Natural killer cell treated with Interleukin-12 subunit alpha and Interleukin-12 subunit beta and Interleukin-15 and Interleukin-18, amount 100 ng/mL, for 72 hours (primary cell): ENCODE results near the gene TBC1D5. TPM values are rescaled to one million over a fixed set of nuclear protein-coding genes. Genes with fewer than 3 reads are reported as not detected.

Source experiments
- ATAC-seq, 2 donors: fragments of 150-1000 bp; cut with Tn5 transposase in 1 of 2; sonication (Bioruptor Pico), chemical (Tn5 transposase) in 1 of 2; 2 replicates each; pipeline ENCODE4 v1.10.0; 2021
- DNase-seq: peaks from one replicate; pipeline ENCODE4 v3.0.0; 2022; ENCODE audit warnings: low spot score
- H3K27ac Mint-ChIP-seq, 2 donors: 1 replicate in 1 of 2; 2 replicates in 1 of 2; pipeline ENCODE4 v1.8.0; 2022; ENCODE audit warnings: mixed read lengths in 2 of 2, mild to moderate bottlenecking in 1 of 2, moderate library complexity in 1 of 2
- H3K27me3 Mint-ChIP-seq, 2 donors: 1 replicate in 1 of 2; 2 replicates in 1 of 2; pipeline ENCODE4 v1.8.0; 2022; ENCODE audit warnings: mixed read lengths in 2 of 2
- H3K36me3 Mint-ChIP-seq: one replicate; pipeline ENCODE4 v1.8.0; 2022; ENCODE audit warnings: mixed read lengths
- H3K4me1 Mint-ChIP-seq, 2 donors: 1 replicate in 1 of 2; 2 replicates in 1 of 2; pipeline ENCODE4 v1.8.0; 2022; ENCODE audit warnings: low read depth in 2 of 2, mixed read lengths in 2 of 2, mild to moderate bottlenecking in 1 of 2
- H3K4me3 Mint-ChIP-seq: one replicate; pipeline ENCODE4 v1.8.0; 2022; ENCODE audit warnings: mixed read lengths
- H3K9me3 Mint-ChIP-seq: 2 replicates; pipeline ENCODE4 v1.8.0; 2022; ENCODE audit warnings: mixed read lengths
- total RNA-seq, 2 donors: library from RNA; stranded (reverse); gene quantifications; one replicate each; pipeline ENCODE4 v1.2.3, GENCODE V29; 2022

The TBC1D5 gene
- total RNA-seq, 2 donors from 2014 or later, result 43.4 to 51.6 TPM

- Mint-ChIP-seq H3K27me3 (peaks cover 2 to 6% of the 10 kb centered on the region in 2 donors), H3K4me3 (no peak overlapping the region), H3K27ac (no peak overlapping the region), H3K4me1 (peaks cover 14 to 21% of the 10 kb centered on the region in 2 donors), H3K36me3 (peaks cover 7% of the 10 kb centered on the region), H3K9me3 (no peaks in the 10 kb centered on the region)
- DNase-seq (no peak), ATAC-seq (no peak)
These were observed 554.1 kb downstream of the TBC1D5 start for GRCh38 chr3:17188378-17188777.

- H3K4me3 Mint-ChIP-seq, result no peak overlapping the region
- no peaks in the 10 kb centered on the region for H3K9me3 Mint-ChIP-seq
- DNase-seq, result no peak
- H3K36me3 Mint-ChIP-seq, result peaks cover 8% of the 10 kb centered on the region
- H3K4me1 Mint-ChIP-seq, result peaks cover 19 to 28% of the 10 kb centered on the region in 2 donors
- H3K27me3 Mint-ChIP-seq, result peaks cover 2 to 6% of the 10 kb centered on the region in 2 donors
- ATAC-seq, result peak in 1 of 2 donors; percentile 31
- peak overlapping the region in 1 of 2 donors; percentile 32 for H3K27ac Mint-ChIP-seq
These were observed 554.7 kb downstream of the TBC1D5 start for GRCh38 chr3:17187589-17188184.

- Mint-ChIP-seq H3K27me3 (peaks cover 6 to 8% of the 10 kb centered on the region in 2 donors), H3K4me1 (peaks cover 22 to 23% of the 10 kb centered on the region in 2 donors), H3K4me3 (peak overlapping the region; percentile 60), H3K27ac (peak overlapping the region in 1 of 2 donors; percentile 47), H3K9me3 (no peaks in the 10 kb centered on the region), H3K36me3 (peaks cover 8% of the 10 kb centered on the region)
- DNase-seq, result no peak
- peak; percentile 75 to 87 for ATAC-seq
These were observed 558.4 kb downstream of the TBC1D5 start for GRCh38 chr3:17183951-17184550.

- H3K36me3 Mint-ChIP-seq, result peaks cover 8% of the 10 kb centered on the region
- peak overlapping the region in 1 of 2 donors; percentile 41 for H3K27ac Mint-ChIP-seq
- H3K27me3 Mint-ChIP-seq, result peaks cover 6 to 8% of the 10 kb centered on the region in 2 donors
- H3K4me3 Mint-ChIP-seq, result peak overlapping the region; percentile 63
- DNase-seq (no peak), ATAC-seq (no peak)
- no peaks in the 10 kb centered on the region for H3K9me3 Mint-ChIP-seq
- peaks cover 22 to 23% of the 10 kb centered on the region in 2 donors for H3K4me1 Mint-ChIP-seq
These were observed 560.3 kb downstream of the TBC1D5 start for GRCh38 chr3:17182166-17182565.

GRCh38 chr3:17181413-17181907 is 561.0 kb downstream of the TBC1D5 start:
- H3K36me3 Mint-ChIP-seq, result peaks cover 8% of the 10 kb centered on the region
- no peak overlapping the region for H3K27ac Mint-ChIP-seq
- H3K4me3 Mint-ChIP-seq, result no peak overlapping the region
- DNase-seq, result no peak
- no peaks in the 10 kb centered on the region for H3K9me3 Mint-ChIP-seq
- H3K4me1 Mint-ChIP-seq, result peaks cover 22 to 23% of the 10 kb centered on the region in 2 donors
- no peak for ATAC-seq
- peaks cover 6 to 8% of the 10 kb centered on the region in 2 donors for H3K27me3 Mint-ChIP-seq

- Mint-ChIP-seq H3K4me1 (peaks cover 22 to 23% of the 10 kb centered on the region in 2 donors), H3K36me3 (peaks cover 8% of the 10 kb centered on the region), H3K4me3 (no peak overlapping the region), H3K27ac (no peak overlapping the region), H3K27me3 (peaks cover 6 to 10% of the 10 kb centered on the region in 2 donors), H3K9me3 (no peaks in the 10 kb centered on the region)
- DNase-seq (no peak), ATAC-seq (no peak)
These were observed 562.8 kb downstream of the TBC1D5 start for GRCh38 chr3:17179381-17180205.

- DNase-seq (no peak), ATAC-seq (no peak)
- no peaks in the 10 kb centered on the region for H3K9me3 Mint-ChIP-seq
- H3K36me3 Mint-ChIP-seq, result no peaks in the 10 kb centered on the region
- peaks cover under 1 to 6% of the 10 kb centered on the region in 2 donors for H3K4me1 Mint-ChIP-seq
- no peak overlapping the region for H3K27ac Mint-ChIP-seq
- H3K27me3 Mint-ChIP-seq, result peaks cover 0 to 8% of the 10 kb centered on the region in 2 donors
- H3K4me3 Mint-ChIP-seq, result no peak overlapping the region
These were observed 565.7 kb downstream of the TBC1D5 start for GRCh38 chr3:17176757-17177156.

GRCh38 chr3:17175187-17175807 is 567.1 kb downstream of the TBC1D5 start:
- H3K27ac Mint-ChIP-seq, result no peak overlapping the region
- H3K9me3 Mint-ChIP-seq, result no peaks in the 10 kb centered on the region
- peaks cover 0 to 6% of the 10 kb centered on the region in 2 donors for H3K27me3 Mint-ChIP-seq
- ATAC-seq, result no peak
- no peaks in the 10 kb centered on the region for H3K36me3 Mint-ChIP-seq
- H3K4me3 Mint-ChIP-seq, result no peak overlapping the region
- peaks cover 0 to 3% of the 10 kb centered on the region in 2 donors for H3K4me1 Mint-ChIP-seq
- DNase-seq, result no peak

- H3K4me1 Mint-ChIP-seq, result peaks cover 0 to under 1% of the 10 kb centered on the region in 2 donors
- H3K9me3 Mint-ChIP-seq, result no peaks in the 10 kb centered on the region
- no peaks in the 10 kb centered on the region for H3K36me3 Mint-ChIP-seq
- no peak for DNase-seq
- H3K27ac Mint-ChIP-seq, result no peak overlapping the region
- no peak for ATAC-seq
- no peak overlapping the region for H3K4me3 Mint-ChIP-seq
- no peaks in the 10 kb centered on the region for H3K27me3 Mint-ChIP-seq
These were observed 576.1 kb downstream of the TBC1D5 start for GRCh38 chr3:17166369-17166768.

- no peak overlapping the region for H3K27ac Mint-ChIP-seq
- H3K9me3 Mint-ChIP-seq, result no peaks in the 10 kb centered on the region
- no peaks in the 10 kb centered on the region for H3K36me3 Mint-ChIP-seq
- DNase-seq, result no peak
- no peak overlapping the region for H3K4me3 Mint-ChIP-seq
- H3K27me3 Mint-ChIP-seq, result peaks cover 0 to 3% of the 10 kb centered on the region in 2 donors
- no peak for ATAC-seq
- H3K4me1 Mint-ChIP-seq, result peaks cover 0 to 2% of the 10 kb centered on the region in 2 donors
These were observed 580.3 kb downstream of the TBC1D5 start for GRCh38 chr3:17162116-17162515.

GRCh38 chr3:17160597-17160996 is 581.8 kb downstream of the TBC1D5 start:
- Mint-ChIP-seq H3K4me1 (peaks cover 0 to 11% of the 10 kb centered on the region in 2 donors), H3K36me3 (no peaks in the 10 kb centered on the region), H3K27ac (no peak overlapping the region), H3K27me3 (peaks cover 0 to 3% of the 10 kb centered on the region in 2 donors), H3K4me3 (no peak overlapping the region), H3K9me3 (no peaks in the 10 kb centered on the region)
- DNase-seq (no peak), ATAC-seq (no peak)

GRCh38 chr3:17158941-17159682 is 583.3 kb downstream of the TBC1D5 start:
- H3K27ac Mint-ChIP-seq, result no peak overlapping the region
- DNase-seq, result no peak
- peaks cover 11 to 24% of the 10 kb centered on the region in 2 donors for H3K4me1 Mint-ChIP-seq
- H3K9me3 Mint-ChIP-seq, result no peaks in the 10 kb centered on the region
- no peak overlapping the region for H3K4me3 Mint-ChIP-seq
- H3K36me3 Mint-ChIP-seq, result no peaks in the 10 kb centered on the region
- peaks cover 0 to 5% of the 10 kb centered on the region in 2 donors for H3K27me3 Mint-ChIP-seq
- ATAC-seq, result peak; percentile 24 to 40

- H3K27ac Mint-ChIP-seq, result no peak overlapping the region
- H3K4me1 Mint-ChIP-seq, result peaks cover 20 to 35% of the 10 kb centered on the region in 2 donors
- peaks cover 2% of the 10 kb centered on the region for H3K9me3 Mint-ChIP-seq
- no peak overlapping the region for H3K4me3 Mint-ChIP-seq
- ATAC-seq (no peak), DNase-seq (no peak)
- peaks cover 0 to 5% of the 10 kb centered on the region in 2 donors for H3K27me3 Mint-ChIP-seq
- peaks cover 6% of the 10 kb centered on the region for H3K36me3 Mint-ChIP-seq
These were observed 584.7 kb downstream of the TBC1D5 start for GRCh38 chr3:17157713-17158112.
